ENCODE measurements around the gene RPL36.
"Not testable (repeated sequence)": the region's sequence is repeated elsewhere in the genome, so short reads cannot be mapped to it uniquely, and the experiment has no call there.

RPL36 gene

DNA sequence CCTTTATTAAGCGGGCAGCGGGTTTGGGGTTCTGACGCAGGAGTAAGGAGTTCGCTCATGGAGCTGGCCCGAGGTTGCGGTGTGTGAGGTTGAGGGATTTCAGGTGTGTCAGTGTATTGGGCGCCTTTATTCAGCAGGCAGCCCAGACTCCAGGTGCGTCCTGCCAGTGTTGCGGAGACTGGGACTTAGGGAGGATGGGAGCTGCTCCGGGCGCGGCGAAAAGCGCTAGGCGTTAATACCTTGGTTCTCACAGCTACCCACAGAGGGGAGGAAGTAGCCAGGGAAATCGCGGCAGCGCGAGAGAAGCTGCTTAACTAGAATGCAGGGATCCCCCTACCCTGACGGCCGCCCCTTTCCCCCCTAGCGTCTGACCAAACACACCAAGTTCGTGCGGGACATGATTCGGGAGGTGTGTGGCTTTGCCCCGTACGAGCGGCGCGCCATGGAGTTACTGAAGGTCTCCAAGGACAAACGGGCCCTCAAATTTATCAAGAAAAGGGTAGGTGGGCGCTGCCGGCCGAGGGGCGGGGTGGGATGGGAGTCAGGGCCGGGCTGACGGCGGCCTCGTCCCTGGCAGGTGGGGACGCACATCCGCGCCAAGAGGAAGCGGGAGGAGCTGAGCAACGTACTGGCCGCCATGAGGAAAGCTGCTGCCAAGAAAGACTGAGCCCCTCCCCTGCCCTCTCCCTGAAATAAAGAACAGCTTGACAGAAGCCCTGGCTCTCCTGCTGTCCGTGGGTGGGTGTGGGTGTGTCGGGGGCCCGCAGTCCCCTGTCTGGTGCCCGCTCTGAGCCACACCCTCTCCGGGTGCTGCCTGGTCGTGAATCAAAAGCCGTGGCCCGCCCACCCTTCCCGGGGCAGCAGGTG is 1.1 kb downstream of the RPL36 start:
- no peak for DNase-seq (ENCODE audit: low spot score)

DNA sequence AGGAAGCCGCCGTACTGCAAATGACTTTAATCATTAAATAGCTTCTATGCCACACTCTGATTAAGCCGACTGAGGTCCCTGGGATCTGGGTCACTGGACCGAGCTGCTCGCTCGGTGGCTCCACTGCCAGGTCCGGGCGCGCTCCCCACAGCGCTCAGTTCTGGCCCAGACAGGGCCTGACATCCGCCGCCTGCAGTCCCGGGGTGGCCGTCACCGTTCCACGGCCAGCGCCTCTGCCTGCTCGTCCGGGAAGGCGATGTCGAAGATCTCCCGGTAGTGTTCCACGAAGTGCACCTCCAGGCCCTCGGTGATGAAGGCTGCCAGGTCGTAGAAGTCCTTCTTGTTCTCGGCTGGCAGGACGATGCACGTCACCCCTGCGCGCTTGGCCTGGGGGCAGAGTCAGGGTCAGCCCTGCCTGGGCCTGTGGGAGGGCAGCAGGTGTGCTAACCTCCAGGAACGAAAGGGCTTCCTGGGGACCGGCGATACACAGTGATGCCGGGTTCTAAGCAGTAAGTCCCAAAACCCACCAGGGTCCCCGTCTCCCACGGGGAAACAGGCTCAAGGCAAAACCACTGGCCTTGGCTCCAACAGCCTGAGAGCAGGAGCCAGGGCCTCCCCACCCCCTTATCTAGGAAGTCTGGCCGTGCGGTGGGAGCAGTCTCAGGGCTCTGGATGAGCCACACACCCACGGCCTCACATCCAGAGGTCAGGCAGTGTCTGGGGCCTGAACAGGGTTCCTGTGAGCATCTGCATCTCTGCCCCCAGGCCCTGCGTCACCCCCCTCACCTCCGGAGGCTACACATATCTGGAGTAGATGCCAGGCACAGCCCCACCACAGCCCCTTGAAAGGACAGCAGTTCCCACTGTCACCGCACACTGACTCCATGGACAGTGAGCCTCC is 2.0 kb downstream of the RPL36 start:
- DNase-seq (ENCODE audit: low spot score), result no peak

DNA sequence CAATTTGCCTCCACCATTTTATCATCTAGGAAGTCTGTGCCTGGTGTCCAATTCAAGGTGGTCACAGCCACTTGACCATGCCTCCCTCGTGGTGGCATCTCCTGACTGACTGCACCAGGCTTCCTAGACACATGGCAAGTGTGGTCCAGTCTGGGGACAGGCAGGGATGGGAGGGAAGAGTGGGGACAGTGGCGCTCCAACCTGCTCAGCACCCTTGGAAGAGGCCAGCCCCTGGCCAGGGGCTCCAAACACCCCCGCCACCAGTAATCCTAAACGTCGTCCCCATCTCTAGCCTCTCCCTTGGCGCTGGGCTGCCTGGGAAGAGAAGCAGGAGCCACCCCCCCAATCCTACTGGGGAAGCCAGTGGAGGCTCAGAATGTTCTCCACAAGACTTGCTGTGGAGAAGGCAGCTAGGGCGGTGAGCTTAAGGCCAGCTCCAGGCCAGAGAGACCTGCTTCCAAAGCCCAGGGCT is 2.7 kb downstream of the RPL36 start:
- DNase-seq (ENCODE audit: low spot score), result no peak

DNA sequence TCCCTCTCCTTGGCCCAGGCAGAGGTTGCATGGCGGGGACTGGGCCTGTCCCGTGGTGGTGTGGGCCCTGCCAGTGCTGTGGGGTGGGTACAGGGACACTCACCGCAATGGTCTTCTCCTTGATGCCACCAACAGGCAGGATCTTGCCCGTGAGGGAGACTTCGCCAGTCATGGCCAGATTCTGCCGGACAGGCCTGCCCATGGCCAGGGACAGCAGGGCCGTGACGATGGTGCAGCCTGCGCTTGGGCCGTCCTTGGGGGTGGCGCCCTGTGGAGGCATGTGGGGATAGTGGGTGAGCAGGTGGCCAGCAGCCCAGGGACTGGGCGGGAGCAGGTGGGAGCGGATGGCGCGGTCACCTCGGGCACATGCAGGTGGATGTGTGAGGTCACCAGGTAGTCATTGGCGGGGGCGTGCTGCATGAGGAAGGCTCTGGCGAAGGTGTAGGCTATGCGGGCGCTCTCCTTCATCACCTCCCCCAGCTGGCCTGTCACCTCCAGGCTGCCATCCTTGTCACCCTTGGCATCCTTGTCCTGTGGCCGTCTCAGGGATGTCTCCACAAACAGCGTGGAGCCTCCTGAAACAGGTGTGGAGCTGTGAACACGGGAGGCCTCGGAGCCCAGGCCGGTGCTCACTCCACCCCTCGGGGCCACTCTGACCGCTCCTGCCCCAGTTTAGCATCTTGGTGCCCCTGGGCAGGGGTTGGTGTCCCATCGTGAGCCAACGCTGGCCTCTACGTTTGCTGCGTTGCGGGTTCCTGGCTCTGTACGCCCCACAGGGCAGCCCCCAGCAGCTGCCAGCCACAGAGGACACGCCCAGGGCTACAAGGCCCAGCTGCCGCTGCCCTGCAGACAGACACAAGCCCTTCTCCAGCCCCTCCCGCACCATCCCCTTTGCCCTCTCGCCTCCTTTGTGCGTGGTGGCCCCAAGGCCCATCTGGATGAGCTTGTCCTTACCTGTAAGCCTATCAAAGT is 3.4 kb downstream of the RPL36 start:
- no peak for DNase-seq (ENCODE audit: low spot score)

DNA sequence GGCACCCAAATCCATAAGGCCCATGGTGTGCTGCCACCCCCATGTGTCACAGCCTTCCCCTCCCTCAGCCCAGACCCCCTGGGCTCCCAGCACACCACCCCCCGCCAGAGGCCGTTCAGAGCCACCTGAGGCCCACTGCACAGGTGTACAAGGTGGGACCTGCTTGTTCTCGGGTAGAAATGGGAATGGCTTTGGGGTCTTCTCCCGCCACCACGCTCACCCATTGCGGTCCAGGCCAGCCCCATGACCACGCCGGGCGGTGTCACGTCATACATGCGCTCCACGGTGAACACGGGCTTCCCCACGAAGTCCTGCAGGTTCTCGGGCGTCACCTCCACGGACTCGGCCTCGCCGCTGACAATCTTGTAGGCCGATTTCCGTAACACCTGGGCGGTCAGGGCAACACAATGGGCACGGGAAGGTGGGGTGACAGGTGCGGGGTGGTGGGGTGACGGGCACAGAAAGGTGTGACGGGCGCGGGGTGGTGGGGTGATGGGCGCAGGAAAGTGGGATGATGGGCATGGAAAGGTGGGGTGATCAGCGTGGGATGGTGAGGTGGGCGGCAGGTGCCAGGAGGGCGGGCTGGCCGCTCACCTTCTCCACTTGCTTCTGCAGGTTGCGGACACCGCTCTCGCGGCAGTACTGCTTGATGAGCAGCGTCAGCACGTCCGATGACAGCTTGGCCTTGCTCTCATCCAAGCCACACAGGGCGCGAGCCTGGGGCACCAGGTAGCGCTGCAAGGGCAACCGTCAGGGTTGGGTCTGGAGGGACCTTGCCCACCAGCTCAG is 4.3 kb downstream of the RPL36 start:
- DNase-seq (ENCODE audit: low spot score), result no peak

DNA sequence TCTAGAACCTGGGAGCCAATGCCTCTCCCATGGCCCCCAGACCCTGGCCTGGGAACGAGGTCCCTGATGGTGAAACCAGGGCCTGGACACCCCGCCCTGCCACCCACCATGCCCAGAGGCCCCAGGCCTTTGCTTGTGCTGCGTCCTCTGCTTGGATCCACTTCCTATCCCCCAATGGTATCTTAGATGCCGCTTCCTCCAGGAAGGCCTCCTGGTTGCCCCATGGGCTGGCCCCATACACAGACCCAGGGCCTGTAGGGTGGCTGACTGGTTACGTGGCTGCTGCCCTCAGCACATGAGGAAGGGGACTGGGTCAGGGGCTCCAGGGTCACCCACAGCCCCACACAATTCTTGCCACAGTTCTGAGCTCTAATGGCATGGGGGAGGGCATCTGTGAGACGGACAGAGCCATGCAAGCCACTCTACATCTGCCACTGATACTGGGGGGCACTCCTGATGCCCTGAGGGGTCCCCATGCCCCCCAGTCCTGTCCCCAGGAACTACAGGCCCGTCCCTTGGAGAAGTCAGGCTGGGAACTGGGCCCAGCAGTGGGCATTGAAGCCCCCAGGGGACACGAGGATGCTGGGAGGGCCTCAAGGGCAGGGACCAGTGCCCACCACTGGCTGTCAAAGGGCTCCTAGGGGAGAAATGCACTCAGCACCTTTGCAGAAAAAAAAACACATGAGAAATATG is 5.0 kb downstream of the RPL36 start:
- DNase-seq (ENCODE audit: low spot score), result no peak

DNA sequence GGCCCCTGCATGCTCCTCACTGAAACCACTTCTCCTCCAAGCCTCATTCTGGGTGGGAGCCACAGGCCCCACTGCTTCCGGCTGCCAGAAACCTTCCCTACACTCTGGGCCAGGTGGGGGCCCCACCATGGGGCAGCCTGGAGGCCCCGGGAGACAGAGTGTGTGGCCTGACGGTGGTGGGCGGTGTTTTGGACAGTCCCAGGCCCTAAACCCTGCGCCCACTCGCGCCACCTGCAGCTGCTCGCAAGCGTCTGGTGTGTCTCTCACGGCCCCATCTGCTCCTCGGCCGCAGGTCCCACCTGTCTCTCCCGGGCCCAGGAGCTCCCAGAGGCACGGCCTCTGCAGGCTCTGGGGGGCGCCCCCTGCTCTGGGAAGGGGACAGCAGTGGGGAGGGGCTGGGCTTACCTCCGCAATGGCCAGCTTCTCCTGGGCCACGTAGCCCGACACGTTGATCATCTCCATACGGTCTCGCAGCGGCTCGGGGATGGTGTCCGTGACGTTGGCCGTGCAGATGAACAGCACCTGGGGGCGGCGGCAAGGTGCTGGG is 5.6 kb downstream of the RPL36 start:
- DNase-seq (ENCODE audit: low spot score), result no peak

DNA sequence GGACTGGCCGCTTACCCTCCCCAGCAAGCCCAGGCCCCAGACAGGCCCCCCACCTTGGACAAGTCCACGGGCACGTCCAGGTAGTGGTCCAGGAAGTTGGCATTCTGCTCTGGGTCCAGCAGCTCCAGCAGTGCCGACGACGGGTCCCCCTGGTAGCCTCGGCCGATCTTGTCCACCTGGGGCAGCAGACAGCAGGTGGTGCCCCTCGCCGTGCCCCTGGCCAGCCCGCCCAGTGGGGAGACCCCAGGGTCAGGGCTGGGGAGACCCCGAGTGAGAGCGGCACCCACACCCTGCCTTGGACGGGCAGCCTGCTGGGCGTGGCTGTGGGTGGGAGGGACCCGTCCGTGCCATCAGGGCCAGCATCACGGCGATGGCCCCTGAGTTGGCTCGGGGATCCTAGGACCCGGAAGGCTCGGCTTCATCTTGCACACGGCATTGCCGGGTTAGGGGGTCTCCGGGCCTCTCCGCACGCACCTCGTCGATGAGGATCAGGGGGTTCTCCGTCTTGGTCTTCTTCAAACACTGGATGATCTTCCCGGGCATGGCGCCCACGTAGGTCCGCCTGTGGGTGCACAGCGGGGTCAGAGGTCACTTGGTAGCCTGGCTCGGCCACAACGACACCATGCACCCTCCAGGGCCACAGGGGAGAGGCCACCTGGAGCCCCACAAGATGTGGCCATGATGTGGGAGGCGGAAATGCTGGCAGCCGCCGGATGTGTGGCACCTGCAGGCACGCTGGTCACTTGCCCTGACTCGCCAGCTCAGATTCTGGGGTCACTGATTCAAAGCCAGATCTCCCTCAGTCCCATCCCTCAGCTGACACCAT is 6.3 kb downstream of the RPL36 start:
- DNase-seq (ENCODE audit: low spot score), result no peak

DNA sequence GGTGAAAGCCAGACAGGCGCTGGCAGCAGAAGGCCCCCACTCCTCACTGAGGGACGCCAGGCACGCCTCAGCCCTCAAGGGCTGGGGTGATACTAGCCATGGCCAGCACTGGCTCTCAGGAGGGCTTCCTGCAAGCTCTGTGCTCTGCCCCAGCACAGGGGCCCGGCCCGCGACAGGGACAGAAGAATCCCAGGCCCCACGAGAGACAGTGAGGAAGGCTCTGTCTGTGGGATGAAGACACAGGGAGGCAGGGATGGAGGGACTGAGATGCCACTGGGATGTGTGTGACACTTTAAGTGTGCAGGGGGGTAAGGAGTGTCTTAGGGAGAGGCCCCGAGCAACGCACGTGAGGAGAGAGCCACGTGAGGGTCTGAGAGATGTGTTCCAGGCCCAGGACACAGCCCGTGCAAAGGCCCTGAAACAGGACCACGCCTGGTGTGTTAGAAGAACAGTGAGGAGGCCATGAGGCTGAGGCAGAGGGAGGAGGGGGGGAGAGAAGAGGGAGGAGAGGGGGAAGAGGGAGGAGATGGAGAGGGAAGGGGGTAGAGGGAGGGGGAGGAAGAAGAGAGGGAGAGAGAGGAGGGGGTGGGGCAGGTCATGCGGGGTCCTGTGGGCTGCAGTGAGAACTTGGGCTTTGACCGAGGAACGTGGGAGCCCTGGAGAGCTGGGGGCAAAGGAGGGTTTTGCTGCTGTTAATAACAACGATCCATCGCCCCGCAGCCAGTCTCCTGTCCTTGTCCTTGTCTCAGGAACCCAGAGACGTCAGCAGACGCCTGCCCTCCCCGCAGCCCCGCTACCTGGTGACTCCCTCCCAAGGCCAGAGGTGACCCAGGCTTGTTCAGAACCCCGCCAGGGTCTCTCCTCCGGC is 7.2 kb downstream of the RPL36 start:
- DNase-seq (ENCODE audit: low spot score), result no peak

DNA sequence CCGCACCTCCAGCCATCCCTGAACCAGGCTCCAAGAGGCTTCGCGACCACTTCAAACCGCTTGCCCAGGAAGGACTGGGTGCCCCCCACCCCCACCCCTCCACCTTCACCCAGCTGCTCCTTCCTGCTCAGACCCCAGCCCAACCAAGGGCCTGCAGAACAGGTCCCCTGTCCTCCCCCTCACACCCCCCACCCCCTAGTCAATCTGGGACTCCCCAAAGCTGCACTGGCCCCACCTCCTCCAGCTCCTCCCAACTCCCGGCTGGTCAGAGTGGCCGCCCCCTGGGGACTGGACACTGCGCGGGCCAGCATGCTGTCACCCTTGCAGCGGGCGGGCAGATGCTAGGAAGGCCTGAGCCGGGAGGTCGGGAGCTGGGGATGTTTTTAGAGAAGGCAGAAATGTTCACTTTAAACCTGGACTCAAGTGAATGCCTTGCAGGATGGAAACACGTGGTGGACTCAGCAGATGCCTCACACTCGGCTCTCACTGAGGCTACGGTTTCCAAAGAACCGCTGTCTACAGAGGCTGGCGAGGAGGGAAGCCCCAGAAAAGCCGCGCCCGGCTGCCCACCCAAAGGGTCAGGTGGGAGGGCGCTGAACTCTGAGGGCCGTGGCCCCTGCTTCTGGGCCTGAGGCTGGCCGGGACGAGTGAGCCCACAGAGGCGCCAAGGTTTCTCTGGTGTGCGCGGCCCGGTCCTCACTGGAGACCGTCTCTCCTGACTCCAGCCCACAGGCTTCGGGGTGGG is 8.0 kb downstream of the RPL36 start:
- no peak for DNase-seq (ENCODE audit: low spot score)

DNA sequence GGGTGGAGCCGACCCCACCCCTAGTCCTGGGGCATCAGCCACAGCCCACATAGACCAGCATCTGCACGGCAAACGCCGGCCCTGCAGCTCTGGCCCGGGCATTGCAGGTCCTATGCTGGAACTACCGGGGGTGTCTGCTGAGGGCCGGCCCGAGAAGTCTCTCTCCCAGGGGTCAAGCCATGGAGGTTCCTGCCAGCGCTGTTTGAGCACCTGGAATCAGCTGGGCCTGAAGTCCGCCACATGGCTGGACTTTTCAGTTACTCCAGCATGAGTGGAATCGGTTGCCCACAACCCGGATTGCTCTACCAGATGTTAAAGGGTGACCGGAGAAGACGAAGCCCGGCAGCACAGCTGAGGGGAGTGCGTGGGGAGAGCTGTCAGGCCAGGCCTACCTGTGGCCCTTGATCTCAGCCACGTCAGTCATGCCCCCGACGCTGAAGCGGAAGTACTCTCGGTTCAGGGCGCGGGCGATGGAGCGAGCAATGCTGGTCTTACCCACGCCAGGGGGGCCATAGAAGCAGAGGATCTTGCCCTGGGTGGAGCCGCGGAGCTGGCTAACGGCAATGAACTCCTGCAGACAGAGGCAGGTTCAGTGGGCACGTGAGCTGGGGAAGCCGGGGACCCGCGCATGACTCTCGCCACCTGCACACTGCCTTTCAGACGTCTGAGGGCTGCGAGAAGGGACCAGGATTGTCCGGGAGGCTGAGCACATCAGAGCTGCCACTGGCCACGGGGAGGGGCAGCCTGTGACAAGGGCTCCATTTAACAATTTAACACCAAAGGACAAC is 8.7 kb downstream of the RPL36 start:
- no peak for DNase-seq (ENCODE audit: low spot score)

DNA sequence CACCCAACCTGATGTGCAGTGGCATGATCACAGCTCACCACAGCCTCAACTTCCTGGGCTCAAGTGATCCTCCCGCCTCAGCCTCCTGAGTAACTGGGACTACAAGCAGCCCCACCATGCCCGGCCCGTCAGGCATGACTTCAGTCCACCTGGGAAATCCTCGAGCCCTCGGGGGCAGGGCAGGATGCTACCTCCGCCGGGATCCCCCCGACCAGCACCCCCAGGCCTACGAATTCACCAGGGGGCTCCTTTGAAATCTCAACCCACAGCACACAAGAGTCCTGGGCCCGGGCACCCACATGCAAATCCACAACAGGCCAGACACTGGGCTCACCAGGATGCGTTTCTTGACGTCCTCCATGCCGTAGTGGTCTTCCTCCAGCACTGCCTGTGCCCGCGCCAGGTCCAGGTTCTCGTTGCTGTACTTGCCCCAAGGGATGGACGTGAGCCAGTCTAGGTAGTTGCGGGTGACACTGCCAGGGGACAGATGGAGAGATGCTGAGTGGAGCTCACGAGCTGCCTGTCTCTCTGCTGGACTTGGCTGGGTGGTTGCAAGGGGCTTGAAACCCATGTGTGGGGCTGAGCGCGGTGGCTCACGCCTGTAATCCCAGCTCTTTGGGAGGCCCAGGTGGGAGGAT is 10.5 kb downstream of the RPL36 start:
- no peak for DNase-seq (ENCODE audit: low spot score)

DNA sequence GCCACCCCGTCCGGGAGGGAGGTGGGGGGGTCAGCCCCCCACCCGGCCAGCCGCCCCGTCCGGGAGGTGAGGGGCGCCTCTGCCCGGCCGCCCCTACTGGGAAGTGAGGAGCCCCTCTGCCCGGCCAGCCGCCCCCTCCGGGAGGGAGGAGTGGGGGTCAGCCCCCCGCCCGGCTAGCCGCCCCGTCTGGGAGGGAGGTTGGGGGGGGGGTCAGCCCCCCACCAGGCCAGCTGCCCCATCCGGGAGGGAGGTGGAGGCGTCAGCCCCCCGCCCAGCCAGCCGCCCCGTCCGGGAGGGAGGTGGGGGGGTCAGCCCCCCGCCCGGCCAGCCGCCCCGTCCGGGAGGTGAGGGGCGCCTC is 11.9 kb downstream of the RPL36 start:
- not testable (repeated sequence) for DNase-seq (ENCODE audit: low spot score)

DNA sequence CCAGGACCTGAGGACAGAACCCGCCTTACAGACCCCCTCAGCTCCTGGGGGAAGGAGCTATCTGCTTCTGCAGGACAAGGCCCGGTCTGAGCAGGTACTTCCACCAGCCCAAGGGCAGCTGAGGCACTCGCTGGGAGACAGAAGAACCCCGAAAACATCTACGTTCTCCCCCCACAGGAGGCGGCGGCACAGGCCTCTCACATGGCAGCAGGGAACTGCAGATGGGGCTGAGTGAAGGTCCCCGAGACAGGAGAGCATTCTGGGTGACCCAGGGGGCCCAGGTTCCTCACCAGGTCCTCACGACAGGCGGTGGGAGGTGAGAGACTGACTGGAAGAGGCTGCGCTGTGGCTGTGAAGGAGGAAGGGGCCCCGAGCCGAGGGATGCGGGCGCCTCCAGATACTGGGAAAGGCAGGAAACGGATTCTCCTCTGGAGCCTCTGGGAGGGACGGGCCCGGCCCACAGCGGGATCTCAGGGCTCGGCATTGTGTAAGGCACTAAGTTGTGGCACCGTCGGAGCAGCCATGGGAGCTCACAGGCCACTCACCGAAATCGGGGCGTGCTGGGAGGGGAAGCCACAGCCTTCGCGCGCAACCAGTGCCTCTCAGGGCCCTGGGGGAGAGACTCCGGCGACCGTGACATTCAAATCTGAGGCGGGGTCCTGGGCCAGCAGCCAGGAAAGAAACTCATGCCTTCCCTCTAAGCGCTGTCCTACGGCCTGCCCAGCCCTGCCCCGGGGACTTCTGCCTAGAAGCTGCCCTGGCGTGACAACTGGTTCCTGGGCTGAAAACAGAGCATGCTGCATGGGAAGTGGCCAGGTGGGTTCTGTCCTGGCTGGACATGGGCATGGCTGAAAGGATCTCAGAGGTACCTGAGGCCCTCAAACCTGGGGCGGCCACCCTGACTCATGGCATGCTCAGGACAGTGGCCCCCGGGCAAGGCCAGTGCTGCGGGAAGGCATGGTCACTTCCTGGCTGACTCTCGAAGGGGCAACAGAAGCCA is 14.0 kb downstream of the RPL36 start:
- no peak for DNase-seq (ENCODE audit: low spot score)

DNA sequence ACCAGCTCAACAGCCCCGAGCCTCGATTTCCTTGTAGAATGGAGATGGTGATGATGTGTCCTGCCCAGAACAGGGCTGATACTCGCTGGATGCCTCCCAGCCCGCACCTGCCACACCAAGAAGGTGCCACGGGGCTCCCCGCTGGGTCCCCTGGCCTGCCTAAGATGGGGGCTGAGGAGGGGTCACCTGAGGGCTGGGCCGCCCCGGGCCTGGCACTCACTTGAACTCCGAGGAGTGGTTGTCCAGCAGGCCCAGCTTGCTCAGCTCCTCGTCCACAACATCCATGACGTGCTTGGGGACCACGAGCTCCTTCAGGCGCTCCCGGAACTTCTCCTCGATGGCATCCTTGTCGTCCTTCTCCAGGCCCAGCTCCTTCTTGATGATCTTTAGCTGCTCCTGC is 15.5 kb downstream of the RPL36 start:
- no peak for DNase-seq (ENCODE audit: low spot score)

Measured in globus pallidus (tissue), 1 donor.